Stimulated activated CD4-positive, alpha-beta T cell treated with anti-CD3 and anti-CD28 coated beads, Interleukin-1b, Interleukin-23, amount 100 ng/mL, for 4 hours (primary cell): ENCODE results near the gene FSTL4.

Source experiments
- DNase-seq, 2 donors: peaks; one replicate each; pipeline ENCODE4 v3.0.0-alpha.2; 2020; ENCODE audit warnings: low read depth in 2 of 2

The FSTL4 gene

DNA sequence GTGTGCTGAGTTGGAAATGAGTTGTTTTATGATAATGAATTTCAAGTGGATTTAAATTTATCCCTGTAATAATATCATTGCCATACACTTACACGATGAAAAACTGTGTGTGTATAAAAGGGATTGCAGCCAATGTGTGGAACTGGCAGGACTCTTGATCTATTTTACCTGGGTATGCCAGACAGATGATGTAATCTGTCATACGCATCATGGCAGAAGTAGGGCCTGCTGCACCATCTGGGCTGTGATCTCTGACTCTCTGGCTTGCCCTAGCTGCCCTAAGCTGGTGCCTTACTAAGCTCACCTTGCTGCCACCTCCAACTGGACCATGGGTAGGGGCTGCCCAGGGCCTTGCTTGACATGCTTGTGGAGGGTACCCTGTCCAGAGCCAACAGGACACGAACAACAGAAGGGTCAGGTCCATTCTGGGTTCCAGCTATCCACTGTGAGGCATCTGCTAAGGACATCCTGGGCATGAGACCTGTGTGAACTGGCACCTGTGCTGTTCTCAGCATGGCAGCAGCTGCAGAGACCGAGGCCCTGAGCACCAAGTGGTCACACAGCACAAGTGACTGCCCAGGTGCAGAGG is 184.2 kb downstream of the FSTL4 start:
- DNase-seq: no peak

DNA sequence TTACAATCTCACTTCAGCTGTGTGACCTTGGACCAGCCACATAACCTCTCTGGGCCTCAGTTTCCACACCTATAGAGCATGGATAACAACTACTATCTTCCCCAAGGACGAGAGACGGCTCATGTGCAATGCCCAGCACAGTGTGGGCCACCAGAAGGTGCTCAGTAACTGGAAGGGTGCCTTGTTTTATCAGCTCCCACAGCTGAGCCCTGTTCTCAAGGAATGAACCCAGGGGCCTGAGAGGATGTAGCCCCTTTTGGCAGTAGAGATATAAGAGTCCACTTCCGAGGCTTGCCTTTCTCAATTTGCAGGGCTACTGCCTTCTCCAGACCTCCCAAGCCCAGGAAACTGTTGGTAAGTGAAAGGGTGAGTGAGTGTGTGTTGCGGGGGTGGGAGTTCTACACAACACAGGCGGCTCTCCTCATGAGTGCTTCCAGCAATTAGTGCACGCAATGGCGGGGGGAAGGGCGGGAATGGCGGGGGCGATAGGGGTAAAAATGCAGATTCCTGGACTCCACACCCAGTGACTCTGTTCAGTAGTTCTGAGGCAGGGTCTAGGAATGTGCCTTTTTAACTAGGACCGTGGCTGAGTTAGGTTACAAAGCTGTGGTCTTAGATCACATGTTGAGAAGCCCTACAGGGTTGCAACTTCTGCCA is 185.1 kb downstream of the FSTL4 start:
- DNase-seq: no peak

- DNase-seq: no peak
Measured at GRCh38 chr5:133426264-133426663, 186.1 kb downstream of the FSTL4 start.

DNA sequence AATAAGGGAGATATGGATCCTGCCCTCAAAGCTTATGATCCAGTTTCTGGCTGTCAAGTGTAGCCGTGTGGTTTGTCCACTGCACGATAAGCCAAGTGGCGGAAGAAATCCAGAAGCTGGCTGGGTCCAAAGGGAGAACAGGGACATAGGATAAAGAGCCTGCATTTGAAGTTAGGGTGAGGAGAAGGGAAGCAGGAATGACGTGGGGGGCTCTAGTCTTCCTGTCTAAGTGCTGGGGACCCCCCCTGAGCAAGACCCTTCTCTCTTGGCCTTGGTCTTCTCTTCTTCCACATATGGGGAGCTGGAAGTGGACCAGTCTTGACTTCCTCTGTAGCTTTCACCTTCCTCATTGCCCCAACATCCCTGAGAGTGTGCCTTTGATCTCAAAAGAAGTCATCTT is 186.6 kb downstream of the FSTL4 start:
- no peak for DNase-seq

DNA sequence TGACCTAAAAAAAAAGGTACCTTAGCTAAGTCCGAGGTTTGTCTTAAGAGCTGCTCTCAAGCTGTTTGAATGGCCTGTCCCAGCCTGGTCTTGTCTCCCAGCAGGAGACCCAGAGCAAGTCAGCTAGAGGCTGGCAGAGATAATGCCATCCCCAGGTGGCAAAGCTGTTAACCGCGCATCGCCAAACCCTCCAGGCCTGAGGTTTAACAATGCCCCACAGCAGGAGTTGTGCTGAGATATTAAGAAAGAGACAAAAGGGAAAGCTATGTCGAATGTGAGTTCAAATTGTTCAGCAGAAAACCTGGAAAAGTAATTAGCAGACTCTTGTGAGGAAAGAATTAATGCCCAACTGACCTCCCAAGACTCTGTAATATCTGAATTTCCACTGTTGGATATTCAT is 187.1 kb downstream of the FSTL4 start:
- DNase-seq: no peak

- DNase-seq: peak; percentile 55 to 66
Measured at GRCh38 chr5:133423618-133424282, 188.6 kb downstream of the FSTL4 start.

DNA sequence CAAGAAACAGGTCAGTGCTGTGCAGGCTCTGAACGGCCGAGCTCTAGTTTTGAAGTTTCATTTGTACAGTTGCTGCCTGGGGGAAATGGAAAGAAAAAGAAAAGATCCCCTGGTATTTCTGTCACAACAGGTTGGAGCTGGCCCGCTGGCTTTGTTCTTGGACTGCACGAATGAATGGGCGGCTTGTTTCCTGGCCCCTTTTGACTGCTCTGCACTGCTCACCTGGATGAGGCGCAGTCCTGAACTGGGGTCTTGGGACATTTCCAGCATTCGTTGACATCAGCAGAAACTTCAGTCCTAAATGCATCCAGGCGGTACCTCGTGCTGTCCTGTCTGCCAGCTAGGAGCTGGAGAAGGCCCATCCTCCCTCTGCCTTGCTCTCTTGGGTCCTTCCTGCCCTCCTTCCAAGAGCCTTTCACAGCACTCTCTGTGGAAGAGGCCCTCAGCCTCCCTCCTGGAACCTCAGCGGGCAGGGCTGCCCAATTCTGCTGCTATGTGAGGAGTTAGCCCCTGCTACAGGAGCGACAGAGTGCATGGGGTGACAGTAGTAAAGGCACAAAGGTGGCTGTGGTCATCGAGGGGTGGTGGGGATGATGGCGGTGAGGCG is 189.2 kb downstream of the FSTL4 start:
- no peak for DNase-seq

DNA sequence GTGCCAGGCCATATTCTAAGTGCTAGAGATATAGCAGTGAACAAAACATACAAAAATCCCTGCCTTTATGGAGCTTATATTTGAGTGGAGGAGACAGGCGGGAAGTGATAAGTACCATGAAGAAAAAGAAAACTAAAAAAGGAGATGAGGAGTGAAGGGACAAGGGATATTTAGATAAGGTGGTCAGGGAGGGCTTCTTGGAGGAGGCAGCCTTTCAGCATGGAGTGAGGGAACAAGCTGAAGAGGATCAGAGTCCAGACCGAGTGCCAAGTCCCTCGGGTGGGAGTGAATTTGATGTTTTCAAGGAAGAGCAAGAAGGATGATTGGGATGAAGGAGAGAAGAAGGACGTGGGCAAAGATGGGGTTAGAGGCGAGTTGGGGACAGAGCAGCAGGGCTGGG is 190.5 kb downstream of the FSTL4 start:
- DNase-seq: no peak

- no peak for DNase-seq
Measured at GRCh38 chr5:133421394-133421793, 190.9 kb downstream of the FSTL4 start.

DNA sequence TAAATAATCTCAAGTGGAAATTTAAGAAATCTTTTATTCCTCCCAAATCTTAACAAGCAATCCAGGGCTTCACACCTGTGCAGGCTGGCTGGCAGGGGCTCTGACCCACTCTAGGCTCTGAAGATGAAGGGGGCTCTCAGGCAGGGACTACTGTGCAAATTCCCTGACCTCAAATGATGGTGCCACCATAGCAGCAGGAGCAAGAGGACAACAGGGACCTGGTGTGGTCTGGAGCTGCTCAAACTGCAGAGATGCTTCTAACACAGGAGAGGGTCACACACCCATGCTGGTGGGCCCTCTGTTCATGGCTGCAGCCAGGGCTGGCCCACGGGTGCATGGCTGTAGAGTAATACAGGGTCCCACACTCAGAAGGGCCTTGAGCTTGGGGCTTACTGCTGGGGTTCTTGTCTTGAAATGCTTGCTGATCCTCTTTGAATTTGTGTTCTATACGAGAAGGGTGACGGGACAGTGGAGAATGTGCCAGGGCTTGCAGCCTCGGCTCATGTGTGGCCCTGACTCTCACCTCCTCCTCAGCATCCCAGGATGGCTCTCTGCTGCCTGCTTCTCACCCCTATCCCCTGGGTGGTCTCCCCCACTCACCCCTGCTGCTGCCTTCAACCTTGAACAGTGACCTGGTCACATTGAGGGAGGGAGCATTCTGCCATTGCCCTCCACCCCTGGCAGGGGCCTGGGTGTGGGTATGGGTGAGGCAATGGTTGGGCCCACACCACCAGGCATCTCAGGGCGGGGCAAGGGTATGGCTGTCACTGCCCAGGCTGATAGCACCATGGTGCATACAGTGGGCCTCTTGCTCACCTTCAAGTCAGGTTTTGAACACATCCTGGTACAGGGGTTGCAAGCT is 191.7 kb downstream of the FSTL4 start:
- DNase-seq: no peak

GRCh38 chr5:133415906-133416305 is 196.4 kb downstream of the FSTL4 start:
- no peak for DNase-seq

DNA sequence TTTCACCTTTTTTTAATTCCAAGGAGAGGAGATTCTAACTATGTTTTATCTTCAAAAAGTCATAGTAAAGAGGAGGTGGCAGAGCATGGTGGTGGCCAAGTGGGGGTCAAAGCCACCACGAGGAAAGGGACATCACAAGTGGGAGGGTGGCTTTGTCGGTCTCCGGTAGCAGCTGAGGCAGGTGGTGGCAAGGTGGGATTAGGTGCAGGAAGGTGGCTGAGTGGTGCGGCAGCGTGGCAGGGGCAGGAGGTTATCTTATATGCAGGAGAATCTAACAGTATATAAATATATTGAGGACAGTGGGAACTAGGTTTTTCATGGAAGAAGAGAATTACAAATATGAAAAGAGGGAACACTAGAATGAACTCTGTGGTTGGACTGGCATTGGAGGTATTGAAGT is 196.8 kb downstream of the FSTL4 start:
- no peak for DNase-seq

GRCh38 chr5:133412661-133413060 is 199.7 kb downstream of the FSTL4 start:
- no peak for DNase-seq

DNA sequence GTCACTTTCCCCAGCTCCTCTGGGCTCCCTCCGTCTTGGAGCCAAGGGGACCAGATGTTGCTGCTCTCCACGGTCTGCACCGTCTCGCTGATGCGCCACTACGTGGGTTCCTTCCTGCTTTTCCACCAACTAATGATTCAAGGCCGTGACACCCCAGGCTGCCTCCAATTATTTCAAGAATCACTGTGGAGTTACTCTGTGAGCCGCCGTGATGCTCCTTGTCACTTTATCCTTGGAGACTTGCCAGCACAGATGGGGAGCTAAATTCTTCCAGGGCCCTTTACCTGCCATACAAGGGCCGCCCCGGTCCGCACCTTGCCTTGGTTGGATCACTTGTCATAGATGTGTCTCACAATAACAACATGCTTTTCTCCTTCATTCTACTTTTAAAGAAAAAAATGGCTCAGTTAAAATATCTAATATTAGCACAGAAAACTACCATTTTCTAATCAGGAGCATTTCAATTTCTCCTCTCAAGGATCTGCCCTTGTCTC is 202.0 kb downstream of the FSTL4 start:
- DNase-seq: no peak

GRCh38 chr5:133409210-133409674 is 203.1 kb downstream of the FSTL4 start:
- no peak for DNase-seq

GRCh38 chr5:133408322-133408721 is 204.0 kb downstream of the FSTL4 start:
- DNase-seq: no peak

- no peak for DNase-seq
Measured at GRCh38 chr5:133406977-133407632, 205.2 kb downstream of the FSTL4 start.

DNA sequence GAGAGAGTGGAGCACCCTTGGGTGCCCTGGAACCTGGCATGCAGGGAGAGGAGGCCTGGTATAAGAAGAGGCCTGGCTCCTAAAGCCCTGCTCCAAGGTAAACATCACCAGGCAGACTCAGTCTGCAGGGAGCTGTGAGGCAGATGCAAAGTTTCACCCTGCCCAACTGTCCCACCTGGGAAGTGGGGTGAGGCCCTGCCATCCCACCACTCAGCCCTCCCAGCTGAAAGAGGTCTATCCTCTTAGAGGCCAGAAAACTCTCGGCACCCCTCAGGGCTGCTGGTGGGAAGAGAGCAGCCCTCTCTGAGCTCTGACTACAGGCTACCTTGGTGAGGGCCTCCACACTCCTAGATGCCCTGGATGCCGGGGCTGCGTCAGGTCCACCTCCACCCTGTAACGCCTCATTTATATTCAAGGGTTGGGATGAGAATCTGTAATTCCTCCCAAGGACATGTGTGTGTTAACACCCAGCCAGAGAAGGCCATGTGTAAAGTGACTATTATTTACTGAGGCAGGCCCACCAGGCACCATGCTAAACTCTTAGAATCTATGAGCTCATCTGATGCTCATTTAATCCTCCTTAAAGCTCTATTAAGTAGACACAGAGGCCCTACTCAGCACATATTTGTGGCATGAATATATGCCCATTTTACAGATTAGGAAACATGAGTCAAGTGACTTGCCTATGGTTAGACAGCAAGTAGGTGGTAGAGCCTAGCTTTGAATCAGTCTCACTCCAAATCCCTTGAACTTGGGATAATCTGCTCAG is 205.9 kb downstream of the FSTL4 start:
- DNase-seq: no peak

- DNase-seq: no peak
Measured at GRCh38 chr5:133405275-133406034, 206.9 kb downstream of the FSTL4 start.

GRCh38 chr5:133404724-133405123 is 207.6 kb downstream of the FSTL4 start:
- DNase-seq: no peak
